HFFc6 (cell line): ENCODE data around the gene OR52A5. TPM values are rescaled to one million over a fixed set of nuclear protein-coding genes. Genes with fewer than 3 reads are reported as not detected.

Experiments used
- DNase-seq: peaks from one replicate; pipeline ENCODE4 v3.0.0-alpha.2; 2018
- H3K27ac Mint-ChIP-seq: 2 replicates; pipeline ENCODE4 v1.8.0; 2020; ENCODE audit warnings: mild to moderate bottlenecking, mixed read lengths
- H3K27me3 Mint-ChIP-seq: 2 replicates; pipeline ENCODE4 v1.8.0; 2021; ENCODE audit warnings: mild to moderate bottlenecking, moderate library complexity, mixed read lengths; ENCODE audit not compliant: insufficient read depth
- H3K36me3 Mint-ChIP-seq: 2 replicates; pipeline ENCODE4 v1.8.0; 2021; ENCODE audit warnings: low read depth, mixed read lengths
- H3K4me1 Mint-ChIP-seq: 2 replicates; pipeline ENCODE4 v1.8.0; 2020; ENCODE audit warnings: low read depth, mixed read lengths
- H3K4me3 Mint-ChIP-seq: 2 replicates; pipeline ENCODE4 v1.8.0; 2020; ENCODE audit warnings: mild to moderate bottlenecking, moderate library complexity, mixed read lengths
- H3K9me3 Mint-ChIP-seq: 2 replicates; pipeline ENCODE4 v1.8.0; 2020; ENCODE audit warnings: mild to moderate bottlenecking, mixed read lengths
- CTCF ChIP-seq: fragments of 200-600 bp; sonication (generic); IDR thresholded peaks from 2 replicates; pipeline ENCODE4 v1.5.0; 2021; ENCODE audit warnings: antibody characterized with exemption, mild to moderate bottlenecking
- total RNA-seq, 6 experiments: library from RNA; stranded (reverse); fragmentation: NEBNext Ultra II Directional; extraction: Animal tissue kit (Norgen Biotek cat#: 25700); gene quantifications; 2 replicates in 1 of 6; 3 replicates in 5 of 6; pipeline ENCODE4 v1.2.3, GENCODE V29; 2021

Gene OR52A5
- total RNA-seq, 6 experiments from 2014 or later, result not detected

GRCh38 chr11:5118893-5119292, 19.3 kb downstream of the OR52A5 start:
- no peak overlapping the region for H3K4me3 Mint-ChIP-seq
- peaks cover 3% of the 10 kb centered on the region for H3K27me3 Mint-ChIP-seq
- no peaks in the 10 kb centered on the region for H3K9me3 Mint-ChIP-seq
- H3K36me3 Mint-ChIP-seq, result no peaks in the 10 kb centered on the region
- DNase-seq, result no peak
- TF ChIP-seq CTCF, result no peak
- H3K4me1 Mint-ChIP-seq, result peaks cover 2% of the 10 kb centered on the region
- H3K27ac Mint-ChIP-seq, result no peak overlapping the region

DNA sequence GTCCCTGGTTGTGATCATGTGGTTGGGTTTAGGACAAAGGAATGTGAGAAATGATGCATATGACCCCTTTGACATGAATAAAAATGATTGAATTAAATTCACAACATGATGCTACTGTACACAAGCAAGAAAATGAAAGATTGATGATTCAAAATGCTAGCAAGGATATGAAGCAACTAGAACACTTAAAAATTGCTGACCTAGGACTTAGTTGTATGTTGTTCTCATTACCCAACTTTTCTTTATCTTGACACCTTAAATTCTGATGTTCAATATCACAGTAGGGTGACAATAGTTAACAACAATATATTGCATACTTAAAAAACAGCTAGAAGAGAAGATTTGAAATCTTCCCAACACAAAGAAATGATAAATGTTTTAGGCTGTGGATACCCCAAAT, 20.6 kb downstream of the OR52A5 start:
- no peak for TF ChIP-seq CTCF
- Mint-ChIP-seq H3K36me3 (no peaks in the 10 kb centered on the region), H3K27ac (no peak overlapping the region), H3K4me3 (no peak overlapping the region), H3K4me1 (no peaks in the 10 kb centered on the region), H3K9me3 (no peaks in the 10 kb centered on the region), H3K27me3 (peaks cover 1% of the 10 kb centered on the region; the same call in 1 of the 2 replicates)
- no peak for DNase-seq

DNA sequence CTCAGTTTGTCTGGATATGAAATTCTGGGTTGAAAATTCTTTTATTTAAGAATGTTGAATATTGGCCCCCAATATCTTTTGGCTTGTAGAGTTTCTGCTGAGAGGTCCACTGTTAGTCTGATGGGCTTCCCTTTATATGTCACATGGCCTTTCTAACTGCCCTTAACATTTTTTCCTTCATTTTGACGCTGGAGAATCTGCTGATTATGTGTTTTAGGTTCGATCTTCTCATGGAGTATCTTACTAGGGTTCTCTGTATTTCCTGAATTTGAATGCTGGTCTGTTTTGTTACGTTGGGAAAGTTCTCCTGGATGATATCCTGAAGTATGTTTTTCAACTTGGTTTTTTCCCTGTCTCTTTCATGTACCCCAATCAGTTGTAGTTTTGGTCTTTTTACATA, 22.8 kb downstream of the OR52A5 start:
- no peak for DNase-seq
- H3K4me1 Mint-ChIP-seq, result no peaks in the 10 kb centered on the region
- H3K36me3 Mint-ChIP-seq, result no peaks in the 10 kb centered on the region
- TF ChIP-seq CTCF, result no peak
- H3K9me3 Mint-ChIP-seq, result no peaks in the 10 kb centered on the region
- no peak overlapping the region for H3K4me3 Mint-ChIP-seq
- H3K27me3 Mint-ChIP-seq, result peaks cover 1% of the 10 kb centered on the region; the same call in 1 of the 2 replicates
- H3K27ac Mint-ChIP-seq, result no peak overlapping the region

GRCh38 chr11:5107285-5107684, 30.9 kb downstream of the OR52A5 start:
- Mint-ChIP-seq H3K9me3 (no peaks in the 10 kb centered on the region), H3K27me3 (peaks cover 4% of the 10 kb centered on the region; the same call in 1 of the 2 replicates), H3K27ac (no peak overlapping the region), H3K4me1 (no peaks in the 10 kb centered on the region), H3K36me3 (no peaks in the 10 kb centered on the region), H3K4me3 (no peak overlapping the region)
- no peak for DNase-seq
- no peak for TF ChIP-seq CTCF

- Mint-ChIP-seq H3K27ac (no peak overlapping the region), H3K4me1 (no peaks in the 10 kb centered on the region), H3K4me3 (no peak overlapping the region), H3K9me3 (no peaks in the 10 kb centered on the region), H3K36me3 (no peaks in the 10 kb centered on the region), H3K27me3 (peaks cover 4% of the 10 kb centered on the region; the same call in 1 of the 2 replicates)
- no peak for TF ChIP-seq CTCF
- DNase-seq, result no peak
Measured at GRCh38 chr11:5103066-5103465, 35.1 kb downstream of the OR52A5 start.

DNA sequence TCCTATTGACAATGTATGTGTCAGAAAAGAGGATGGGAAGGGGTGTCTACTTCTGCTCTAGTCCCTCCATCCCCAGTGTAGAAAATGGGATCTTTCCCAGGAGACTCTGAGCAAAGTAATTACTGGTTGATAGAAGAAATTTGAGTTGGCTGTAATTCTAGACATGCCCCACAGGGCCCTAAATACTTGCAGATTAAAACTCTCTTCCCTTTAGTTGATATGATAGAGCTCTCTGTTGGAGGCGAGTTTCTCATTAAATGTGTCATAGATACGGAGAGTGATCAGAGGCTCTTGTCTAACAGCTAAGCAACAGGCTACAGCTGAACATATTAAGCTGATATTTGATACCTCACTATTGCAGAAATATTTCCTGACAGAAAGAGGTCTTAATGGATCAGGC, 35.9 kb downstream of the OR52A5 start:
- no peak for TF ChIP-seq CTCF
- H3K4me1 Mint-ChIP-seq, result no peaks in the 10 kb centered on the region
- no peaks in the 10 kb centered on the region for H3K9me3 Mint-ChIP-seq
- no peaks in the 10 kb centered on the region for H3K36me3 Mint-ChIP-seq
- peaks cover 2% of the 10 kb centered on the region; the same call in 1 of the 2 replicates for H3K27me3 Mint-ChIP-seq
- no peak overlapping the region for H3K4me3 Mint-ChIP-seq
- no peak for DNase-seq
- H3K27ac Mint-ChIP-seq, result no peak overlapping the region
